Effector memory CD4-positive, alpha-beta T cell (primary cell): ENCODE results near the gene SMPD3.

Experiments used
- DNase-seq, 3 donors: peaks; one replicate each; pipeline ENCODE4 v3.0.0-alpha.2; 2020
- H3K27ac ChIP-seq: 2 replicates; pipeline ENCODE4 v1.7.0; 2013; ENCODE audit warnings: mild to moderate bottlenecking, low read length, moderate library complexity; ENCODE audit not compliant: insufficient read depth, poor library complexity, severe bottlenecking
- H3K27me3 ChIP-seq: replicated peaks from 2 replicates; pipeline ENCODE4 v1.7.0; 2013; ENCODE audit warnings: mild to moderate bottlenecking, low read length; ENCODE audit not compliant: insufficient read depth, control insufficient read depth, poor library complexity, severe bottlenecking
- H3K36me3 ChIP-seq: 2 replicates; pipeline ENCODE4 v1.7.0; 2013; ENCODE audit warnings: mild to moderate bottlenecking, low read length, moderate library complexity; ENCODE audit not compliant: control insufficient read depth, insufficient read depth
- H3K4me1 ChIP-seq: 2 replicates; pipeline ENCODE4 v1.7.0; 2013; ENCODE audit warnings: low read length, mild to moderate bottlenecking; ENCODE audit not compliant: control insufficient read depth, insufficient read depth, poor library complexity, severe bottlenecking
- H3K4me3 ChIP-seq: 2 replicates; pipeline ENCODE4 v1.7.0; 2013; ENCODE audit warnings: low read length, low read depth, mild to moderate bottlenecking; ENCODE audit not compliant: insufficient read depth, poor library complexity, severe bottlenecking
- H3K9me3 ChIP-seq: 2 replicates; pipeline ENCODE4 v1.7.0; 2013; ENCODE audit warnings: mild to moderate bottlenecking, low read length, moderate library complexity; ENCODE audit not compliant: control insufficient read depth

Gene SMPD3

DNA sequence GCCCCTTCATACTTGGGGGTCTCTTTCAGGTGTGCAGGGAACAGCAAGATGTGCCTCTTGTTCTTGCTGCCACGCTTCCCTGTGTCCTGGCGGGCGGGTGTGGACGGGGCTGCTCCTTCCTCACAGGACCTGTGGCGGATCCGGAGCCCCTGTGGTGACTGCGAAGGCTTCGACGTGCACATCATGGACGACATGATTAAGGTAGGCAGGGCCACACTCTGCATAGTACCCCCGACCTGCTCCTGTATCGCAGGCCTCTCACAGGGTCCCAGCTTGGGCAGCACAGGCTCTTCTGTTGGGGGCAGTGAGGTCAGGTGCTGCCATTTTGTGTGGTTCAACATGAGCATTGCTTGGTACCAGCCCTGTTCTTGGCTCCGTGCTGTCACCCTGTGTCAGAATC, 94.9 kb downstream of the SMPD3 start:
- Histone ChIP-seq H3K4me1 (peaks cover 33% of the 10 kb centered on the region), H3K4me3 (no peak overlapping the region), H3K27ac (no peak overlapping the region), H3K27me3 (no peaks in the 10 kb centered on the region), H3K9me3 (no peaks in the 10 kb centered on the region), H3K36me3 (peaks cover 56% of the 10 kb centered on the region)
- DNase-seq, result no peak

DNA sequence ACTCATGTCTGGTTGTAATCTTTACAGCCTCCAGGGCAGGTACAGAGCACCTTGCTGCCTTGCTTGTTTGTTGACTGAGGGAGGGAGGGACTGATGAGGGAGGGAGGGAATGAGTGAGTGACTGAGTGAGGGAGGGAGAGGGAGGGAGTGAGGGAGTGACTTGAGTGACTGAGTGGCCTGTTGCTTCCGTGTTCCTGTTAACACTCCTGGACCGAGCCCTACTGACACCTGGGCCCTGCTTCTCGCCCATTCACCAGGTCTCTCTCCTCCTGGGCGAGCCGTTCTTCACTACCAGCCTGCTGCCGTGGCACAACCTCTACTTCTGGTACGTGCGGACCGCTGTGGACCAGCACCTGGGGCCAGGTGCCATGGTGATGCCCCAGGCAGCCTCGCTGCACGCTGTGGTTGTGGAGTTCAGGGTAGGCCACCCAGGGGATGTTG, 96.3 kb downstream of the SMPD3 start:
- H3K4me3 ChIP-seq, result no peak overlapping the region
- no peak for DNase-seq
- no peaks in the 10 kb centered on the region for H3K9me3 ChIP-seq
- H3K27me3 ChIP-seq, result no peaks in the 10 kb centered on the region
- H3K36me3 ChIP-seq, result peaks cover 46% of the 10 kb centered on the region
- H3K4me1 ChIP-seq, result peaks cover 19% of the 10 kb centered on the region
- H3K27ac ChIP-seq, result no peak overlapping the region

DNA sequence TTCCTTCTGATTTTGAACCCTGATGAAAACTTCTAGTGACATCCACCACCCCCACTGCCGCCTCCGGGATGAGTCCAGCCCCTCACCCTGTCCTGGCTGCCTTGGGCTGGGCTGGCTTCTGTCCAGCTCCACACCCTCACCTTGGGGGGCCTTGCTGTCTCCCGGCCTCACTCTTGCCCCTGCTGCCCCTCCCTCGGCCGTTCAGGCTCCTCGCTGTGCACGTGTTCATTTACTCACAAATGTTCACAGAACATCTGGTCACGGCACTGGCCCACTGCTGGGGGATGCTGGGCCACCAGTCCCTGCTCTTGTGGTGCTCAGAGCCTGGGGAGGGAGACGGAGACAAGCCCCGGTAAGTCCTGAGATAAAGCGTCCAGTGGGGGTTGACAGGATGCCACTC, 96.8 kb downstream of the SMPD3 start:
- no peak for DNase-seq
- Histone ChIP-seq H3K4me1 (peaks cover 14% of the 10 kb centered on the region), H3K36me3 (peaks cover 48% of the 10 kb centered on the region), H3K4me3 (no peak overlapping the region), H3K27me3 (no peaks in the 10 kb centered on the region), H3K9me3 (no peaks in the 10 kb centered on the region), H3K27ac (no peak overlapping the region)

DNA sequence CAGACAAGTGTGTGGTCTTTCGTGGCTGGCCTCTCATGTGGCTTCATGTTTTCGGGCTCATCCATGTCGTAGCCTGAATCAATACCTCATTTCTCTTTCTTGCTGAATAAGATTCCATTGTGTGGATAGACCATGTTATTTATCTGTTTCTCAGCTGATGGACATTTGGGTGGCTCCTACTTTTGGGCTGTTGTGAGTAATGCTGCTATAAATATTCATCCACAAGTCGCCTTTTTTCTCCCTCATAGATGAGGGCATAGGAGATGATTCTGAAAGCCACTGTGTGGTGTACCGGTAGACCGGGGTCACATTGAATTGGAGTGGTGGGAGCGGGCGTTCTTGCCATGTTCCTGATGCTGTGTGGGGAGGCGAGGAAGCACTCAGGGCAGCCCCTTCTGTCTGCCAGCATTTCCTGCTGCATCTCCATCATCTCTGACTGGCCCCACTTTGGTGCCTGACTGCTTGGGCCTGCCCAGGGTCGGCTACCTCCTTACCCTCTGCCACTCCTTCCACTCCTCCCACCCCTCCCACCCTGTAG, 97.4 kb downstream of the SMPD3 start:
- Histone ChIP-seq H3K27ac (no peak overlapping the region), H3K9me3 (no peaks in the 10 kb centered on the region), H3K36me3 (peaks cover 54% of the 10 kb centered on the region), H3K27me3 (no peaks in the 10 kb centered on the region), H3K4me1 (peaks cover 8% of the 10 kb centered on the region), H3K4me3 (no peak overlapping the region)
- no peak for DNase-seq

DNA sequence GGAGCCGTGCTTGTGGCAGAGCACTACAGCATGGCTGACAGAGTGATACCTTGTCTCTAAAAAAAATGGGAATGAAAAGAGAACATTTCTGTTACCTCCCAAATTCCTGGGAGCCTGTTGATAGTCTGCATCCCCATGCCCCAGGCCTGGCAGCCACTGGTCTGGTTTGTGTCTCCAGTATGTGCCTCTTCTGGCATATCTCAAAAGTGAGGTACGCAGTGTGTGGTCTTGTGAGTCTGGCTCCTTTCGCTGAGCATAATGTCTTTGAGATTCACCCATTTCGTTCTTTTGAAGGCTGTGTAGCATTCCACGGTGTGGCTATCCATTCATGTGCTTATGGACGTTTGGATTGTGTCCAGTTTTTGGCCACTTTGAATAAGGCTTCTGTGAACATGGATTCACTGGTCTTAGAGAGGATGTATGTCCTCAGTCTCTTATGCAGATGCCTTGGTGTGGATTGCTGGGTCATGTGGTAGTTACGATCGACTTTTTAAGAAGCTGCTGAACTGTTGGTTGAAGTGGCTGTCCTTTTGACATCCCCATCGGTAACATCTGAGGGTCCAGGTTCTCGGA, 98.4 kb downstream of the SMPD3 start:
- Histone ChIP-seq H3K27ac (no peak overlapping the region), H3K4me1 (no peaks in the 10 kb centered on the region), H3K4me3 (no peak overlapping the region), H3K27me3 (no peaks in the 10 kb centered on the region), H3K36me3 (peaks cover 63% of the 10 kb centered on the region), H3K9me3 (no peaks in the 10 kb centered on the region)
- no peak for DNase-seq

DNA sequence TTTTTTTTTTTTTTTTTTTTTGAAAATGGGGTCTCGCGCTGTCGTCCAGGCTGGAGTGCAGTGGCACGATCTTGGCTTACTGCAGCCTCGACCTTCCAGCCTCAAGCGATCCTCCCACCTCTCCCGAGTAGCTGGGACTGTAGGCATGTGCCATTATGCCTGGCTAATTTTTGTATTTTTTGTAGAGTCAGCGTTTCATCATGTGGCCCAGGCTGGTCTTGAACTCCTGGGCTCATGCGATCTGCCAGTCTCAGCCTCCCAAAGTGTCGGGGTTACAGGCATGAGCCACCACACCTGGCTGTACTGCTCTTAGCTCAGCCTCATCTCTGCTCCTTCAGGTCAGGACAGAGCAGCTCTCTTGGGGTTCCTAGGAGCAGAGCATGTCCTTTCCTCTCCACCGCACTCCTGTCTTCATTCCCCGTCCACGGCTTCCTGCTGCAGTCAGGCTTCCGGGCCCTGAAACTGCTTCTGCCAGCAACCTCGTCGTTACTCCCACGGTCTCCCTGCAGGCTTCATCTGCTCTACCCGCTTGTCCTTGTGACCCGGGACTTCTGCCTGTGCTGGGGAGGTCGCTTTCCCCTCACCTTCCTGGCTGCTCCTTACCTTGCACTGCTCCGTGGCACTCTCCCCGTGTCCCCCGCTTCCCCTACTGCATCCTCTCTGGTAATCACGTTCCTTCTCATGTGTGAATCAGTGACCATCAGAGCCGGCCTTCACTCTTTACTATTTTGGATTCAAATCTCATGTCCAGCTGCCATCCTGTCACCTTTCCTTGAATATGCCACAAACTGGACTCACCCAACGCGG, 99.5 kb downstream of the SMPD3 start:
- peaks cover 60% of the 10 kb centered on the region for H3K36me3 ChIP-seq
- no peak overlapping the region for H3K4me3 ChIP-seq
- no peak for DNase-seq
- no peaks in the 10 kb centered on the region for H3K4me1 ChIP-seq
- H3K27ac ChIP-seq, result no peak overlapping the region
- no peaks in the 10 kb centered on the region for H3K27me3 ChIP-seq
- H3K9me3 ChIP-seq, result no peaks in the 10 kb centered on the region

DNA sequence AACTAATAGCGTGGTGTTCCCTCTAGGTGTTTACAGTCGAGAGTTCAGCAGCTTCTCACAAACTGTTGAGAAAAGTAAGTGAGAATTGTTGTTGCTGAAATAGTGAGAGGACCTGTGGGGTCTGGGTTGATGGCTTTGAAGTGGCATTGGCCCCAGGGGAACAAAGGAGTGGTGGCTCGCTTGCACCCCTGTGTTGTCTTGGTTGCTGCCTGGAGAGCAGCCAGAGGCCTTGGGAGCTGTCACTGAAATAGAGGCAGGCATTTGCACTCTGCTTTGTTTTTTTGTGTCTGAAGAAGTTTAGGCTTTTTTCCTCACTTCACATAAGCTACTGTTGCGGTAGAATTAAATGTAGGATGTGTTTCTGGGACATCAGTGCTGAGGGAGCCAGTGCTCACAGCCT, 100.7 kb downstream of the SMPD3 start:
- Histone ChIP-seq H3K4me3 (no peak overlapping the region), H3K4me1 (no peaks in the 10 kb centered on the region), H3K9me3 (no peaks in the 10 kb centered on the region), H3K27ac (no peak overlapping the region), H3K36me3 (peaks cover 48% of the 10 kb centered on the region), H3K27me3 (no peaks in the 10 kb centered on the region)
- DNase-seq, result no peak

DNA sequence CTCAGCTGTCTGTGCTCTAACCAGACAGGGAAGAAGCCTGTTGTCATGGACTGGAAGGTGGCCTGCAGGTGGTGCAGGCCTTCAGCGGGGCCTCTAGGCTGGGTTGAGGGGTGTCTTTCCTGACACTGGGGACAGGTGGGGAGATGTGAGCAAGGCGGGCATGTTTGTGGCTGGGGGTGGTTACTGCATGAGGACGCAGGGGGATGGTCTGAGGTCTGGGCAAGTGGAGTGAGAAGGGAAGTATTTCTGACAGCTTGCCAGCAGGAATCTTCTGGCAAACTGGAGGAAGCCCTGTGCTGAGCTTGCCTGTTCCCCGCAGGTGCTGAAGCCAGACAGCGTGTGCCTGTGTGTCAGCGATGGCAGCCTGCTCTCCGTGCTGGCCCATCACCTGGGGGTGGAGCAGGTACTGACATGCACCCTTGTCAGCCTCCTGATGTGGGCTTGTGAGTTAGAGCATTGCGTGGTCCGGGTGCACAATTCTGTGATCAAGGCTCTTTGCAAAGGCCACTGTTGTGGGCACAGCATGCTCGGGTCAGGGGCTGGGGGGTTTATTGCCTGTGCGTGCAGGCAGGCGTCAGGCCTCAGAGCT, 101.3 kb downstream of the SMPD3 start:
- H3K27me3 ChIP-seq, result no peaks in the 10 kb centered on the region
- H3K9me3 ChIP-seq, result no peaks in the 10 kb centered on the region
- no peak overlapping the region for H3K4me3 ChIP-seq
- H3K4me1 ChIP-seq, result no peaks in the 10 kb centered on the region
- H3K27ac ChIP-seq, result no peak overlapping the region
- DNase-seq, result no peak
- H3K36me3 ChIP-seq, result peaks cover 42% of the 10 kb centered on the region

DNA sequence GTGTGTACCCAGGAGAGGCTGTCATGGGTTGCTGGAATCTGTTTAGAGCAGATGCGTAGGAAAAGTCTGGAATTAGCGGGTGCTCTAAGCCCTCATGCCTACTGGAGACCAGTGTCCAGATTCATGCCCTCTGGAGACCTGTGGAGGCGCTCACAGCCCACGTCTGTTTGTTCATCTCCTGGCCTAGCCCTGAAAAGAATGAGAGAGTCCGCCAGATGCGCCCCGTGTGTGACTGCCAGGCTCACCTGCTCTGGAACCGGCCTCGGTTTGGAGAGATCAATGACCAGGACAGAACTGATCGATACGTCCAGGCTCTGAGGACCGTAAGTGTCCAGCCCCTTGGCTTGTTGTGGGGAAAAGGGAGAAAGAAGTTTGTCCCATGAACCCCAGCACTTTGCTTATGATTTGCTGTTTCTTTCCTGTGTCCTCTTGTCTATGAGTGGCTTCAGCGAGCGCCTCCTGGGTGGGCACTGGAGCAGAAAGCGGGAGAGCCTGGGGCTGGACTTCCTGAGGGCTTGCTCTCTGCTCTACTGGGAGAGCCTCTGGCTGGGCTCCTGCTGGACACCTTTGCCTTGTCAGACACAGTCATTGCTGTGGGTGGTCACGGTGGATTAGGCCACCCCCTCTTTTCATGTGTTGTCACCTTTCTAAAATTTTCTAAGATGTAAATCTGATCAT, 102.2 kb downstream of the SMPD3 start:
- Histone ChIP-seq H3K27ac (no peak overlapping the region), H3K4me3 (no peak overlapping the region), H3K4me1 (no peaks in the 10 kb centered on the region), H3K36me3 (peaks cover 35% of the 10 kb centered on the region), H3K9me3 (no peaks in the 10 kb centered on the region), H3K27me3 (no peaks in the 10 kb centered on the region)
- no peak for DNase-seq
